Uterus (tissue), 4 donors: ENCODE results near the gene DMD. TPM values are rescaled to one million over a fixed set of nuclear protein-coding genes. Genes with fewer than 3 reads are reported as not detected.

ENCODE experiments used
- DNase-seq, 2 donors: peaks; one replicate each; pipeline ENCODE4 v3.0.0-alpha.2; 2019 to 2020
- H3K27ac ChIP-seq, 2 donors: fragments of 200-600 bp; sonication (generic); 1 replicate in 1 of 2; 2 replicates in 1 of 2; pipeline ENCODE4 v1.5.1; 2016 to 2018
- H3K27me3 ChIP-seq, 2 donors: fragments of 200-600 bp; sonication (generic); one replicate each; pipeline ENCODE4 v1.5.1; 2018 to 2019; ENCODE audit warnings: control low read depth in 1 of 2
- H3K36me3 ChIP-seq, 2 donors: fragments of 200-600 bp; sonication (generic); one replicate each; pipeline ENCODE4 v1.5.1; 2019; ENCODE audit warnings: control low read depth in 1 of 2
- H3K4me1 ChIP-seq, 2 donors: fragments of 200-600 bp; sonication (generic); one replicate each; pipeline ENCODE4 v1.5.1; 2018 to 2019; ENCODE audit warnings: control low read depth in 1 of 2
- H3K4me3 ChIP-seq, 2 donors: fragments of 200-600 bp; sonication (generic); 1 replicate in 1 of 2; 2 replicates in 1 of 2; pipeline ENCODE4 v1.5.1; 2018 to 2019; ENCODE audit warnings: mild to moderate bottlenecking in 1 of 2
- H3K9me3 ChIP-seq, 2 donors: fragments of 200-600 bp; sonication (generic); one replicate each; pipeline ENCODE4 v1.5.1; 2019; ENCODE audit warnings: control low read depth in 1 of 2
- POLR2A ChIP-seq, 2 donors: fragments of 450-650 bp; IDR thresholded peaks; one replicate each; pipeline ENCODE4 v1.6.1; 2016; ENCODE audit warnings: antibody characterized with exemption in 2 of 2, mild to moderate bottlenecking in 1 of 2, moderate library complexity in 1 of 2
- intact Hi-C: fragments of 100-400 bp; cut with DNase I; formaldehyde crosslinking; loops from one replicate; pipeline ENCODE4 v1.15.1; 2023; ENCODE audit warnings: low total_unique reads
- total RNA-seq, 4 donors: library from RNA; depleted of rRNA in 3 of 4; stranded (reverse); fragments of >200 nt in 3 of 4; gene quantifications; one replicate each; pipeline versions ENCODE4 v1.1.0 to v1.2.4, GENCODE V29; 2014 to 2023
- TF ChIP-seq, protein P1 (sequence below), 4 experiments: fragments of 200-600 bp in 2 of 4; fragments of 450-650 bp in 2 of 4; sonication (generic) in 2 of 4; IDR thresholded peaks; one replicate each; pipeline ENCODE4 v1.5.1; 2016 to 2019; ENCODE audit warnings: antibody characterized with exemption in 4 of 4, mild to moderate bottlenecking in 2 of 4, moderate library complexity in 1 of 4
- donor health status: DM: yes; HTN: yes; CAD: no.

DMD gene
- total RNA-seq, 4 donors from 2014 or later = 73.8 to 147 (median 97.8) TPM

DNA sequence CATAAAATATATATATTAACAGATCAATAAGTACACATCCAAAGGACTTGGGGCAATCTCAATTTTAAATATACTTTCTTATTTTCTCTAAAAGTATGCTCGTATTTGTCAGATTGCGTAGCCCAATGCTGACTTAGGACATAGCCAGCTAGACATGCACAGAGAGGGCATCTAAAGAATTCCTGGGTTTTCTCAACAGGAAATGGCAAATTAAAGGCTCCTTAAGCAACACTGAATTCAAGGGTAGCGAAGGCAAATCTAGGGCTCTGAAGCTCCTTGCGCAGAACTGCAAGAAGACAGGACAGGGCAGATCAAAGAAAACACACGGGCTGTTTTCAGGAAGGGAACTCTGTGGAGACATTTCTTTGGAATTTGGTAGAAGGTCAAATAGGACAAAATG is 2044.9 kb downstream of the DMD start:
- Histone ChIP-seq H3K36me3 (no peaks in the 10 kb centered on the region), H3K4me1 (no peaks in the 10 kb centered on the region), H3K9me3 (no peaks in the 10 kb centered on the region), H3K4me3 (no peak overlapping the region), H3K27ac (no peak overlapping the region), H3K27me3 (no peaks in the 10 kb centered on the region)
- TF ChIP-seq, protein P1, sequence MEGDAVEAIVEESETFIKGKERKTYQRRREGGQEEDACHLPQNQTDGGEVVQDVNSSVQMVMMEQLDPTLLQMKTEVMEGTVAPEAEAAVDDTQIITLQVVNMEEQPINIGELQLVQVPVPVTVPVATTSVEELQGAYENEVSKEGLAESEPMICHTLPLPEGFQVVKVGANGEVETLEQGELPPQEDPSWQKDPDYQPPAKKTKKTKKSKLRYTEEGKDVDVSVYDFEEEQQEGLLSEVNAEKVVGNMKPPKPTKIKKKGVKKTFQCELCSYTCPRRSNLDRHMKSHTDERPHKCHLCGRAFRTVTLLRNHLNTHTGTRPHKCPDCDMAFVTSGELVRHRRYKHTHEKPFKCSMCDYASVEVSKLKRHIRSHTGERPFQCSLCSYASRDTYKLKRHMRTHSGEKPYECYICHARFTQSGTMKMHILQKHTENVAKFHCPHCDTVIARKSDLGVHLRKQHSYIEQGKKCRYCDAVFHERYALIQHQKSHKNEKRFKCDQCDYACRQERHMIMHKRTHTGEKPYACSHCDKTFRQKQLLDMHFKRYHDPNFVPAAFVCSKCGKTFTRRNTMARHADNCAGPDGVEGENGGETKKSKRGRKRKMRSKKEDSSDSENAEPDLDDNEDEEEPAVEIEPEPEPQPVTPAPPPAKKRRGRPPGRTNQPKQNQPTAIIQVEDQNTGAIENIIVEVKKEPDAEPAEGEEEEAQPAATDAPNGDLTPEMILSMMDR (IDR thresholded peaks at IDR 0.05) = no peak
- TF ChIP-seq POLR2A (IDR thresholded peaks at IDR 0.05) = no peak
- intact Hi-C loops = no loop called here
- DNase-seq = no peak

DNA sequence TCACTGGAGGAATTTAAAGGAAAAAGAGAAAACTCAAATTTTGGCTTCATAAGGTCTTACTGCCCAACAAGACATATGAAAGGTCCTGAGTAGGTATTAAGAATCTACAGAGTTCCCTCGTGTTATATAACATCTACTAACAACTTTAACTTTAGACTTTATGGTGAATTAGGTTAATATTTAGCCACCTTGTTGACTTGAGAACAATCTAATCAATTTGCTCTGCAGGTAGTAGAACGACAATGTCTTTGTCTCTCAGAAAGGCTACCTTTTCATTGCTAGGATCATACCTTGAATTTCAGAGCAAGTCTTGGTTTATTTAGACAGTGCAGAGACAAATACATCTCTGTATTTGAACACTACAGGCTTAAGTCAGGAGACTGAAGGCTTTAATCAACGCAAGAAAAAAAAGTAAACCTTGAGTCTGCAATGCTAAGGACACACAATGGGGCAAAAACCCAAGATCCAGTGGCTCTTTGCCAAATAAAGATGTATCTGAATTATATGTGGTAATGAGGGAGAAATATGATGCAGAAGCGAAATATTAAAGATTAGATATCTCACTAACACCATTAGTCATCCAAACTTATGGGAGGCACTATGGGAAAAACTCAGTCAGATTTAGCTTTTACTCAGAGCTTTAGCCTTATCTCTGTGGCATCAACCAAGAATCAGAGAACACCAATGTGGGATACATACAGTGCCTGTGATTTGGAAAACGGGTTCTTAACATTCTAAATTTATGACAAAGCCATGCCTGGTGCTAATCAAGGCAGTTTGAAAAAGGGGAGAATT is 2045.9 kb downstream of the DMD start:
- Histone ChIP-seq H3K27me3 (no peaks in the 10 kb centered on the region), H3K4me1 (no peaks in the 10 kb centered on the region), H3K9me3 (no peaks in the 10 kb centered on the region), H3K4me3 (no peak overlapping the region), H3K36me3 (no peaks in the 10 kb centered on the region), H3K27ac (no peak overlapping the region)
- no peak for DNase-seq
- intact Hi-C loops = no loop called here
- no peak for TF ChIP-seq POLR2A (IDR thresholded peaks at IDR 0.05)
- TF ChIP-seq, protein P1 (IDR thresholded peaks at IDR 0.05) = no peak

- Histone ChIP-seq H3K36me3 (no peaks in the 10 kb centered on the region), H3K4me1 (no peaks in the 10 kb centered on the region), H3K27ac (no peak overlapping the region), H3K9me3 (no peaks in the 10 kb centered on the region), H3K27me3 (no peaks in the 10 kb centered on the region), H3K4me3 (no peak overlapping the region)
- DNase-seq = no peak
- intact Hi-C loops = no loop called here
- no peak for TF ChIP-seq POLR2A (IDR thresholded peaks at IDR 0.05)
- TF ChIP-seq, protein P1 (IDR thresholded peaks at IDR 0.05) = no peak
These were observed 2056.4 kb downstream of the DMD start for GRCh38 chrX:31154946-31155345.

GRCh38 chrX:31153475-31154047 is 2057.8 kb downstream of the DMD start:
- TF ChIP-seq, protein P1 (IDR thresholded peaks at IDR 0.05) = no peak
- no peak for TF ChIP-seq POLR2A (IDR thresholded peaks at IDR 0.05)
- H3K4me3 ChIP-seq = no peak overlapping the region
- H3K9me3 ChIP-seq = no peaks in the 10 kb centered on the region
- no peak overlapping the region for H3K27ac ChIP-seq
- no peak for DNase-seq
- H3K4me1 ChIP-seq = no peaks in the 10 kb centered on the region
- H3K36me3 ChIP-seq = no peaks in the 10 kb centered on the region
- intact Hi-C loops = no loop called here
- no peaks in the 10 kb centered on the region for H3K27me3 ChIP-seq

DNA sequence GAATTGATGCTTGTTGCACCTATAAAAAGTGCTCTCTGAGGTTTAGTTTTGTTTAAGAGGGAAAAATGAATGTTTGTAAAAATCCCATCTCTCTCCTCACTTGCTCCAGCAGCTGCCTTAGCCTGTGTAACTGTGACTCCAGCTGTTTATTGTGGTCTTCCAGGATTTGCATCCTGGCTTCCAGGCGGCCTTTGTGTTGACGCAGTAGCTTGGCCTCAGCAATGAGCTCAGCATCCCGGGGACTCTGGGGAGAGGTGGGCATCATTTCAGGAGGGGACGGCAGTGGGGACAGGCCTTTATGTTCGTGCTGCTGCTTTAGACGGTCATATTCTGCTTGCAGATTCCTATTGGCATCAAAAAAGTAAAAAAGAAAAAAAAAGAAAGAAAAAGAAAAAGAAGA is 2064.2 kb downstream of the DMD start:
- Histone ChIP-seq H3K27ac (no peak overlapping the region), H3K27me3 (no peaks in the 10 kb centered on the region), H3K4me1 (no peaks in the 10 kb centered on the region), H3K36me3 (no peaks in the 10 kb centered on the region), H3K4me3 (no peak overlapping the region), H3K9me3 (no peaks in the 10 kb centered on the region)
- intact Hi-C loops = no loop called here
- no peak for TF ChIP-seq POLR2A (IDR thresholded peaks at IDR 0.05)
- TF ChIP-seq, protein P1 (IDR thresholded peaks at IDR 0.05) = no peak
- DNase-seq = no peak
